Measurements from ENCODE around the gene PLEKHG2.

- TF ChIP-seq POLR2A (IDR thresholded peaks at IDR 0.05) (no peak), CTCF (IDR thresholded peaks at IDR 0.05 in 8 of 11, conservative IDR thresholded peaks at IDR 0.05 in 3 of 11) (no peak)
Measured at GRCh38 chr19:39386557-39386956, 25.9 kb upstream of the PLEKHG2 start.

Measured in spleen (tissue), 7 donors.